IPS-15b (cell line): Measurements from ENCODE around the gene LAMA2.

Experiments
- H3K27me3 ChIP-seq: one replicate; pipeline ENCODE4 v1.6.1; 2013; ENCODE audit warnings: low read length; ENCODE audit not compliant: control insufficient read depth, insufficient read depth
- H3K36me3 ChIP-seq: one replicate; pipeline ENCODE4 v1.6.1; 2013; ENCODE audit warnings: low read length; ENCODE audit not compliant: control insufficient read depth, insufficient read depth
- H3K4me1 ChIP-seq: one replicate; pipeline ENCODE4 v1.6.1; 2013; ENCODE audit warnings: mild to moderate bottlenecking, low read length; ENCODE audit not compliant: control insufficient read depth, insufficient read depth
- H3K4me3 ChIP-seq: one replicate; pipeline ENCODE4 v1.5.1; 2013; ENCODE audit warnings: low read depth, low read length
- H3K9ac ChIP-seq: one replicate; pipeline ENCODE4 v1.6.1; 2013; ENCODE audit warnings: low read depth, mild to moderate bottlenecking, low read length
- H3K9me3 ChIP-seq: one replicate; pipeline ENCODE4 v1.6.1; 2013; ENCODE audit warnings: mild to moderate bottlenecking, low read length; ENCODE audit not compliant: control insufficient read depth, insufficient read depth

Gene LAMA2

GRCh38 chr6:129112591-129112990 is 229.7 kb downstream of the LAMA2 start:
- H3K4me1 ChIP-seq, result no peaks in the 10 kb centered on the region
- no peaks in the 10 kb centered on the region for H3K36me3 ChIP-seq
- no peaks in the 10 kb centered on the region for H3K9me3 ChIP-seq
- no peak overlapping the region for H3K4me3 ChIP-seq
- H3K27me3 ChIP-seq, result no peaks in the 10 kb centered on the region
- H3K9ac ChIP-seq, result no peak overlapping the region

GRCh38 chr6:129113637-129114036 is 230.7 kb downstream of the LAMA2 start:
- Histone ChIP-seq H3K9me3 (no peaks in the 10 kb centered on the region), H3K4me3 (no peak overlapping the region), H3K9ac (no peak overlapping the region), H3K4me1 (no peaks in the 10 kb centered on the region), H3K27me3 (no peaks in the 10 kb centered on the region), H3K36me3 (no peaks in the 10 kb centered on the region)

- H3K4me1 ChIP-seq, result no peaks in the 10 kb centered on the region
- H3K36me3 ChIP-seq, result no peaks in the 10 kb centered on the region
Measured at GRCh38 chr6:129114636-129115391, 231.9 kb downstream of the LAMA2 start.

GRCh38 chr6:129115471-129115870 is 232.5 kb downstream of the LAMA2 start:
- Histone ChIP-seq H3K9me3 (no peaks in the 10 kb centered on the region), H3K36me3 (no peaks in the 10 kb centered on the region), H3K4me1 (no peaks in the 10 kb centered on the region), H3K27me3 (no peaks in the 10 kb centered on the region), H3K4me3 (no peak overlapping the region), H3K9ac (no peak overlapping the region)

More at GRCh38 chr6:129114636-129115391, 231.9 kb downstream of the LAMA2 start:
- H3K27me3 ChIP-seq, result no peaks in the 10 kb centered on the region
- H3K9me3 ChIP-seq, result no peaks in the 10 kb centered on the region
- H3K4me3 ChIP-seq, result no peak overlapping the region
- no peak overlapping the region for H3K9ac ChIP-seq

GRCh38 chr6:129117355-129117754 is 234.4 kb downstream of the LAMA2 start:
- no peak overlapping the region for H3K4me3 ChIP-seq
- H3K27me3 ChIP-seq, result no peaks in the 10 kb centered on the region
- H3K9me3 ChIP-seq, result no peaks in the 10 kb centered on the region
- no peaks in the 10 kb centered on the region for H3K36me3 ChIP-seq
- H3K9ac ChIP-seq, result no peak overlapping the region
- H3K4me1 ChIP-seq, result no peaks in the 10 kb centered on the region

- Histone ChIP-seq H3K9me3 (no peaks in the 10 kb centered on the region), H3K9ac (no peak overlapping the region), H3K36me3 (no peaks in the 10 kb centered on the region), H3K4me1 (no peaks in the 10 kb centered on the region), H3K27me3 (no peaks in the 10 kb centered on the region), H3K4me3 (no peak overlapping the region)
Measured at GRCh38 chr6:129120856-129121638, 238.1 kb downstream of the LAMA2 start.

- Histone ChIP-seq H3K27me3 (no peaks in the 10 kb centered on the region), H3K36me3 (no peaks in the 10 kb centered on the region)
Measured at GRCh38 chr6:129124347-129124746, 241.4 kb downstream of the LAMA2 start.

GRCh38 chr6:129130106-129130505 is 247.2 kb downstream of the LAMA2 start:
- Histone ChIP-seq H3K27me3 (no peaks in the 10 kb centered on the region), H3K36me3 (no peaks in the 10 kb centered on the region), H3K4me3 (no peak overlapping the region), H3K9me3 (no peaks in the 10 kb centered on the region), H3K9ac (no peak overlapping the region), H3K4me1 (no peaks in the 10 kb centered on the region)

More at GRCh38 chr6:129124347-129124746, 241.4 kb downstream of the LAMA2 start:
- Histone ChIP-seq H3K4me3 (no peak overlapping the region), H3K4me1 (no peaks in the 10 kb centered on the region), H3K9ac (no peak overlapping the region), H3K9me3 (no peaks in the 10 kb centered on the region)

- H3K36me3 ChIP-seq, result no peaks in the 10 kb centered on the region
- H3K4me1 ChIP-seq, result no peaks in the 10 kb centered on the region
- no peak overlapping the region for H3K4me3 ChIP-seq
- H3K27me3 ChIP-seq, result no peaks in the 10 kb centered on the region
- no peak overlapping the region for H3K9ac ChIP-seq
- H3K9me3 ChIP-seq, result no peaks in the 10 kb centered on the region
Measured at GRCh38 chr6:129130959-129131681, 248.2 kb downstream of the LAMA2 start.

GRCh38 chr6:129133770-129134192 is 250.8 kb downstream of the LAMA2 start:
- H3K9me3 ChIP-seq, result no peaks in the 10 kb centered on the region
- H3K36me3 ChIP-seq, result no peaks in the 10 kb centered on the region
- no peaks in the 10 kb centered on the region for H3K4me1 ChIP-seq
- no peak overlapping the region for H3K4me3 ChIP-seq
- H3K27me3 ChIP-seq, result no peaks in the 10 kb centered on the region
- H3K9ac ChIP-seq, result no peak overlapping the region

- H3K4me1 ChIP-seq, result no peaks in the 10 kb centered on the region
- H3K27me3 ChIP-seq, result no peaks in the 10 kb centered on the region
- H3K9me3 ChIP-seq, result no peaks in the 10 kb centered on the region
- no peaks in the 10 kb centered on the region for H3K36me3 ChIP-seq
- no peak overlapping the region for H3K9ac ChIP-seq
- H3K4me3 ChIP-seq, result no peak overlapping the region
Measured at GRCh38 chr6:129134535-129134934, 251.6 kb downstream of the LAMA2 start.
